GM23248 (cell line): ENCODE results near the gene SAMD8. TPM values are rescaled to one million over a fixed set of nuclear protein-coding genes. Genes with fewer than 3 reads are reported as not detected.

Experiments
- DNase-seq: peaks from one replicate; pipeline ENCODE4 v3.0.0-alpha.2; 2015
- H2AFZ ChIP-seq: fragments of 200-600 bp; sonication (generic); 2 replicates; pipeline ENCODE4 v1.6.1; 2016; ENCODE audit warnings: antibody characterized with exemption
- H3F3A ChIP-seq: fragments of 200-600 bp; sonication (generic); 2 replicates; pipeline ENCODE4 v1.6.1; 2016; ENCODE audit warnings: mild to moderate bottlenecking, antibody characterized with exemption, mixed run types; ENCODE audit not compliant: insufficient read depth
- H3K27ac ChIP-seq: fragments of 200-600 bp; sonication (generic); 2 replicates; pipeline ENCODE4 v1.5.1; 2016; ENCODE audit warnings: mild to moderate bottlenecking
- H3K27me3 ChIP-seq: fragments of 200-600 bp; sonication (generic); replicated peaks from 2 replicates; pipeline ENCODE4 v1.6.1; 2016; ENCODE audit warnings: mild to moderate bottlenecking; ENCODE audit not compliant: insufficient read depth
- H3K36me3 ChIP-seq: fragments of 200-600 bp; sonication (generic); 2 replicates; pipeline ENCODE4 v1.6.1; 2016; ENCODE audit warnings: low read depth, mild to moderate bottlenecking
- H3K4me1 ChIP-seq: fragments of 200-600 bp; sonication (generic); 2 replicates; pipeline ENCODE4 v1.6.1; 2016; ENCODE audit warnings: mild to moderate bottlenecking; ENCODE audit not compliant: insufficient read depth
- H3K4me2 ChIP-seq: fragments of 200-600 bp; sonication (generic); one replicate; pipeline ENCODE4 v1.6.1; 2016; ENCODE audit warnings: mild to moderate bottlenecking; ENCODE audit not compliant: unreplicated experiment
- H3K4me3 ChIP-seq: fragments of 200-600 bp; sonication (generic); 2 replicates; pipeline ENCODE4 v1.5.1; 2016; ENCODE audit warnings: mild to moderate bottlenecking
- H3K79me2 ChIP-seq: fragments of 200-600 bp; sonication (generic); 2 replicates; pipeline ENCODE4 v1.6.1; 2016; ENCODE audit warnings: mild to moderate bottlenecking; ENCODE audit not compliant: insufficient read depth
- H3K9ac ChIP-seq: fragments of 200-600 bp; sonication (generic); 2 replicates; pipeline ENCODE4 v1.6.1; 2016; ENCODE audit warnings: mild to moderate bottlenecking
- H3K9me2 ChIP-seq: fragments of 200-600 bp; sonication (generic); 2 replicates; pipeline ENCODE4 v1.6.1; 2016; ENCODE audit warnings: mixed run types, mild to moderate bottlenecking, moderate library complexity; ENCODE audit not compliant: insufficient read depth
- H3K9me3 ChIP-seq: fragments of 200-600 bp; sonication (generic); one replicate; pipeline ENCODE4 v1.6.1; 2017; ENCODE audit warnings: low read depth
- H4K20me1 ChIP-seq: fragments of 200-600 bp; sonication (generic); 2 replicates; pipeline ENCODE4 v1.6.0; 2016; ENCODE audit not compliant: insufficient read depth
- EZH2 ChIP-seq: fragments of 200-600 bp; sonication (generic); IDR thresholded peaks from 2 replicates; pipeline ENCODE4 v1.6.1; 2018; ENCODE audit warnings: antibody characterized with exemption, mild to moderate bottlenecking; ENCODE audit not compliant: insufficient read depth, poor library complexity, severe bottlenecking
- EZH2phosphoT487 ChIP-seq: fragments of 200-600 bp; sonication (generic); IDR thresholded peaks from 2 replicates; pipeline ENCODE4 v1.6.1; 2018; ENCODE audit warnings: antibody characterized with exemption, moderate library complexity, mild to moderate bottlenecking, low read depth; ENCODE audit not compliant: insufficient read depth
- WGBS, 2 experiments: methylation state at CpG; one replicate each; pipeline ENCODE4 v1.1.6; 2015 to 2017; ENCODE audit warnings: low lambda C conversion rate in 2 of 2, low coverage in 1 of 2; ENCODE audit errors: missing lambda C conversion rate in 2 of 2; 5-methylcytosine and 5-hydroxymethylcytosine counted together
- in situ Hi-C: fragments of 300-500 bp; cut with MboI; formaldehyde crosslinking; loops from 2 replicates; pipeline ENCODE4 v1.15.0; 2020
- polyA plus RNA-seq: library from polyadenylated mRNA; unstranded; fragments of >200 nt; fragmentation: Nextera tagmentation; extraction: Ambion mirVana; gene quantifications from 2 replicates; pipeline ENCODE4 v1.2.1, GENCODE V29; 2016
- total RNA-seq: library from RNA; depleted of rRNA; stranded (reverse); fragments of >200 nt; shearing (Covaris generic); gene quantifications from 2 replicates; pipeline ENCODE4 v1.2.3, GENCODE V29; 2014

SAMD8 gene
- total and polyA plus RNA-seq, 2 experiments from 2014 or later = 16.9 to 30.5 TPM

- no peaks in the 10 kb centered on the region for H3K4me1 ChIP-seq
- TF ChIP-seq EZH2 (no peak), EZH2phosphoT487 (no peak)
- no peak overlapping the region for H3K4me3 ChIP-seq
- H3K79me2 ChIP-seq = peaks cover 32% of the 10 kb centered on the region
- no peaks in the 10 kb centered on the region for H3K9me3 ChIP-seq
- H2AFZ ChIP-seq = no peak overlapping the region
- no peaks in the 10 kb centered on the region for H4K20me1 ChIP-seq
- in situ Hi-C loops = no loop called here
- DNase-seq = no peak
- peaks cover 27% of the 10 kb centered on the region for H3K36me3 ChIP-seq
- H3K27me3 ChIP-seq = no peaks in the 10 kb centered on the region
- WGBS, 2 experiments = 94 to 99% methylated on average over 2 of the region's 2 CpGs
- no peak overlapping the region for H3K27ac ChIP-seq
- H3K9me2 ChIP-seq = no peaks in the 10 kb centered on the region
- no peak overlapping the region for H3K9ac ChIP-seq
- 0 out of 2 replicates have a peak, but pooled peaks cover 2% of the 10 kb centered on the region for H3F3A ChIP-seq
- H3K4me2 ChIP-seq = no peak overlapping the region
Observed at GRCh38 chr10:75175046-75175445, 63.6 kb downstream of the SAMD8 start.

- Histone ChIP-seq H4K20me1 (no peaks in the 10 kb centered on the region), H3K9me2 (no peaks in the 10 kb centered on the region), H2AFZ (no peak overlapping the region), H3K4me3 (no peak overlapping the region), H3K4me1 (peaks cover 7% of the 10 kb centered on the region), H3K4me2 (no peak overlapping the region), H3F3A (0 out of 2 replicates have a peak, but pooled peaks cover 8% of the 10 kb centered on the region), H3K27me3 (no peaks in the 10 kb centered on the region), H3K9ac (no peak overlapping the region), H3K9me3 (no peaks in the 10 kb centered on the region), H3K79me2 (peaks cover 32% of the 10 kb centered on the region), H3K36me3 (peaks cover 27% of the 10 kb centered on the region), H3K27ac (no peak overlapping the region)
- WGBS, 2 experiments = 87 to 91% methylated on average over 6 of the region's 6 CpGs
- in situ Hi-C loops = no loop called here
- TF ChIP-seq EZH2 = no peak
- TF ChIP-seq EZH2phosphoT487 = no peak
- no peak for DNase-seq
Observed at GRCh38 chr10:75176046-75176445, 64.6 kb downstream of the SAMD8 start.

- Histone ChIP-seq H4K20me1 (no peaks in the 10 kb centered on the region), H3K79me2 (peaks cover 25% of the 10 kb centered on the region), H3K9me3 (no peaks in the 10 kb centered on the region), H3K4me1 (peaks cover 12% of the 10 kb centered on the region), H3F3A (0 out of 2 replicates have a peak, but pooled peaks cover 8% of the 10 kb centered on the region), H3K9ac (no peak overlapping the region), H3K27me3 (no peaks in the 10 kb centered on the region), H3K9me2 (no peaks in the 10 kb centered on the region), H3K27ac (no peak overlapping the region), H3K4me3 (no peak overlapping the region), H2AFZ (no peak overlapping the region), H3K36me3 (peaks cover 27% of the 10 kb centered on the region), H3K4me2 (no peak overlapping the region)
- WGBS, 2 experiments = 97 to 100% methylated on average over 1 of the region's 1 CpG
- TF ChIP-seq EZH2 = no peak
- no peak for TF ChIP-seq EZH2phosphoT487
- in situ Hi-C loops = no loop called here
- no peak for DNase-seq
Observed at GRCh38 chr10:75176736-75177135, 65.3 kb downstream of the SAMD8 start.

- no peaks in the 10 kb centered on the region for H4K20me1 ChIP-seq
- DNase-seq = no peak
- no peak overlapping the region for H3K4me2 ChIP-seq
- TF ChIP-seq EZH2 (no peak), EZH2phosphoT487 (no peak)
- no peak overlapping the region for H3K27ac ChIP-seq
- H3K79me2 ChIP-seq = peaks cover 13% of the 10 kb centered on the region; the same call in 1 of the 2 replicates
- no peak overlapping the region for H3K4me3 ChIP-seq
- no peaks in the 10 kb centered on the region for H3K27me3 ChIP-seq
- in situ Hi-C loops = no loop called here
- H3F3A ChIP-seq = 0 out of 2 replicates have a peak, but pooled peaks cover 8% of the 10 kb centered on the region
- 71 to 83% methylated on average over 1 of the region's 1 CpG for WGBS, 2 experiments
- H3K36me3 ChIP-seq = peaks cover 21% of the 10 kb centered on the region
- H3K9me3 ChIP-seq = no peaks in the 10 kb centered on the region
- peaks cover 12% of the 10 kb centered on the region for H3K4me1 ChIP-seq
- H3K9ac ChIP-seq = no peak overlapping the region
- no peaks in the 10 kb centered on the region for H3K9me2 ChIP-seq
- H2AFZ ChIP-seq = no peak overlapping the region
Observed at GRCh38 chr10:75179657-75180177, 68.3 kb downstream of the SAMD8 start.
